Fibroblast of upper back skin (primary cell): Measurements from ENCODE around the gene STUM.
A peak's percentile ranks its signal among the peaks of the same experiment; 100 is the strongest.
"Not testable (repeated sequence)": the region's sequence is repeated elsewhere in the genome, so short reads cannot be mapped to it uniquely, and the experiment has no call there.

Experiments used
- DNase-seq: peaks from one replicate; pipeline ENCODE4 v3.0.0-alpha.2; 2013

The STUM gene

DNA sequence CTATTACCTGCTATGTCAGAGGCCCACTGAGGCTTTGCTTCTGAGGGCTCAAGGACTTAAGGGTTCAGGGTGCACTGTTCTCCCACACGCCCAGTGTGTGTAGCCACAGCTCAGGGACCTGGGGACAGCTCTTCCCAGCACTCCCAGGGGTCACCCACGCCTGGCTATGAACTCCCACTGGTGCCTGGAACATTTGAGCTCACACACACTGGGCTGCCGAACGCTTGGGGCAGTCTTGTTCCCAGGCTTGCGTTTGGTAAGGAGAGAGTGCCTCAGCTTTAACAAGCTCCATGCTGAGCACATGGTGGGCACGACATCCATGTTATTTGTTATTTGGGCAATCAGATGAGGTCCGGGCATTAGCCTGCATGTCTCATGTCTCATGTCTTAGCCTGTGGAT is 37.6 kb downstream of the STUM start:
- no peak for DNase-seq

DNA sequence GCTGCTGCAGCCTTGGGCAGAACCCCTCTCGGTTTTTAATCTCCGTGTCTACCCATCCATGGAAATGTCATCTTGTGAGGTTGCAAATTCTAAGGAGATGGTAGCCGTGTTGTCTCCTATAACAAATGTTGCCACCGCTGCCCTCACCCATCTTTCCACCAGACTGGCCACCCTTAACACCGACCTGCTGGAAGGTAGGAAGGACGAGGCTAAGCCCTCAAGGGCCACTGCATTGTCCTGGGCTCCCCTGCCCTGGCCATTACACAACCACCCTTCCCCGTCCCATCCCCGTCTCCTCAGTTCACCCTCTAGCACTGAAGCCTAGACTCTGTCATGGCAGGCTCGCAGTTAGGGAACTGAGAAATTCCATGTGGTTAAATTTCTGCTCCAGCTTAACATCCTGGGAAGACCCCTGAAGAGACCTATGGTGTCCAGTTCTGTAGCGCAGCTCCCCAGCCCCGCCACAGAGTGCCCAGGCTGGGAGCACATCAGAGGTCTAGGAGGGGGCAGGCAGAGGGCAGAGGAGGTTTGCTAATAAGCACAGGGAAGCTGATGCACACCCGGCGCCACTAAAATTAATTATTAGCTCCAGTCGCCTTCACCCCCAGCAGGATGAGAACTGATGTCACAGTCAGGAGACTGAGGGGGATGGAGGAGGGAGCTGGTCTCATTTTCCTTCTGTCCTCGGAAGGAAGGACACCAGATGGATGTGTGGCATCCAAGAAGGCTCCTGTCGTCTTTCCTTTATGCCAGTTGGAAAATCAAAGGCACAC is 38.3 kb downstream of the STUM start:
- DNase-seq = no peak

DNA sequence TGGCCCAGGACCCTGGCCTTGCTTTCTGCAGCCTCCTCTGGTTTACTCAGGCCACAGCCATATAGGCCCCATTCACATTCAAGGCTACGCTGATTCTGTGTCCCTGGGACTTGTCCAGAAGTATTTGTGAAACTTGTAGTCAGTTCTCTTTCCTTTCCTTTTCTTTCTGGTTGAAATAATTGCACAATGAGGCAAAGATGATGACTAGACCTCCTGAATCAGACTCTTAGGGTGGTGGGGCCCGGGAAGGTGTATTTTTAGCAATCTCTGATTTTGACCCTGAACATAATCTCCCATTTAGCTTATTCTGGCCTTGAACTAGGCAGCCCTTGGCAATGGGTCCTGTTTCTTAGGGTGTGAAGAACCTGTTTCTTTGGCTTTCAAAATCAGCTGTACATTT is 39.9 kb downstream of the STUM start:
- DNase-seq = no peak

DNA sequence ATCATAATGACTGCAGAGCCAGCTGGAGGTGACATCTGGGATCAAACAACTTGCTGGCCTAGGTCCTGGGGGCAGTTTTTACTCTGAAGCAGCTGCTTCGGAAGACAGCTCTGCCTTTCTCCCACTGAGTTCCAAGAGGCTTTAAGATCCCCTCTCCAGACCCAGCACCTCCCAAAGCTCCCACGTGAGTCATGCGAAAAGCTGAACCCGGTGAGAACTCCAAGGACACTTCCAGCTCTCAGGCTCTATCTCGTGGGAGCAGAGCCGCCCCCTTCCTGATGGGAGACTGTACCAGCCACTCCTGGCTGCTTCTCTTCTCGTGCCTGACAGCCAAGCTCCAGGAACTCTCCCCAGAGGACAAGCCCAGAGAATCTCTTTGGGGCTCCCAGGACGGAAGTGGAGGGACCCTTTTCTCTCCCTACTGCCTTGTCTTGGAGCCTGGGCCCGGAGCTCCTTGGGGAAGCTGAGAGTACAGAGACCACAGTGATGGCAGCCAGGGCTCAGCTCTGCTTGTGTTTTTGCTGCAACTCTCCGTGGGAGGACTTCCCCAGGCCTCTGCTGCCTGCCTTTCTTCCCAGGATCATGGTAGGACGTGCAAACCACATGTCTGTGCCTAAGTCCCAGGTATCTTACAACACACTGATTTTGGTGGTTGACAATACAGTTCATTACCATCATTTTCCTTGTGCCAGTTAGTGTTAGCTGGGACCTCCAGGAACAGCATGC is 40.6 kb downstream of the STUM start:
- no peak for DNase-seq

DNA sequence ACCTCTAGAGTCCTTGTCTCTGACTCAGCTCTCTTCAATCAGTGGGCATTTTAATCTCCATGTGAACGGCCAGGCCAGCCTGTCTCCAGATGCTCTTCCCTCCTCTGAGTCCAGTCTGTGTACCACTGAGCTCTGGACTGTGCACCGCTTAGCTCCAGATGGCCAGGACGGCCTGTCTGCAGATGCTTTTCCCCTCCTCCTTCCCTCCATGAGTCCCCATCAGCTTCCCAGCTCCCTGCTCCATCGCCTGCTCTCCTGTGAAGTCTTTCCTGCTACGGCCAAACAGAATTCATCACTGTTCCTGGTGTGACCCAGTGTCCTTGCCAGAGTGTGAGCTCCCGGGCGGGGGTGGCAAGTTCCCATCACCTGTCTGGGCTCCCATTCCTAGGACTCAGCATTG is 42.0 kb downstream of the STUM start:
- DNase-seq = no peak

DNA sequence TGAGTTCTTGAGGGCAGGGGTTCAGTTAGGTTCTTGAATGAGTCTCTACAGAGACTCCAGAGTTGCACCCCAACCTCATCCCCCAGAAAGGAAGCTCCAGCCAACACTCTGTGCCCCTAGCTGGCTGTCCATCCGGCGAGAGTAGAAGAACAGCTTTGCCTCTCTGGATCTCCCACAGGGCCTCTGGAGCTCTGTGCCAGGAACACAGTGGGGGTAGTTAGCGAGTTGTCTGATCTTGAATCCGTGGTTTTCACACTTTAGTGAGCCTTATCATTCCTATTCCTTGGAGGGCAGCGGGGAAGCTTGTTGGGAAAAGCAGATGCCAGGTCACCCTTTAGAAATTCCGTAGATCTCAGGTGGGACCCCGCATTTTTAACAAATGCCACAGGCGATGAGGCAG is 45.0 kb downstream of the STUM start:
- DNase-seq = no peak

DNA sequence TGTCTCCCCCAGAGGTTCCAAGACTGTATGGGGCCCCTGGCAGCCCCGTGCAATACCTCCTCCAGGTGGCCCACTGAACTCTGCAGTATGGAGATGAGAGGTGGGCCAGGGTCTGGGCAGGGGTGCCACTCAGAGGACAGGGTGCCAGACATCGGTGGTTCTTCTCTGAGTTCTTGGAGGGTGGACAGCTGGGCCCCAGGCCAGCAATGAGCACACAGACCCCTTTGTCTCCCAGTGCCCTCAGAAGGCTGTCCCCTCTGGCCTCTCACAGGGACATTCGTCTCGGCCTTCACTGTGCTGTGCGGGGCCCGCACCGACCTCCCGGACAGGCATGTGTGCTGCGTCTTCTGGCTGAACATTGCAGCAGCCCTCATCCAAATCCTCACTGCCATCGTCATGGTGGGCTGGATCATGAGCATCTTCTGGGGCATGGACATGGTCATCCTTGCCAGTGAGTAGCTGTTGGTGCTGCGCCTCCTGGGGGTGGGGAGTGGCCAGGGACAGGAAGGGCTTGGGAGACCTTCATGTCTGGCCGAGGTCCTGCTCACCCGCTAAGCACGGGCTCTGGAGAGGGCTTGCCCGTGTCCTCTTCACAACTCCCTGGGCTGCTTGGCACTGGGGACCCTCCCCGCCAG is 48.1 kb downstream of the STUM start:
- DNase-seq = no peak

DNA sequence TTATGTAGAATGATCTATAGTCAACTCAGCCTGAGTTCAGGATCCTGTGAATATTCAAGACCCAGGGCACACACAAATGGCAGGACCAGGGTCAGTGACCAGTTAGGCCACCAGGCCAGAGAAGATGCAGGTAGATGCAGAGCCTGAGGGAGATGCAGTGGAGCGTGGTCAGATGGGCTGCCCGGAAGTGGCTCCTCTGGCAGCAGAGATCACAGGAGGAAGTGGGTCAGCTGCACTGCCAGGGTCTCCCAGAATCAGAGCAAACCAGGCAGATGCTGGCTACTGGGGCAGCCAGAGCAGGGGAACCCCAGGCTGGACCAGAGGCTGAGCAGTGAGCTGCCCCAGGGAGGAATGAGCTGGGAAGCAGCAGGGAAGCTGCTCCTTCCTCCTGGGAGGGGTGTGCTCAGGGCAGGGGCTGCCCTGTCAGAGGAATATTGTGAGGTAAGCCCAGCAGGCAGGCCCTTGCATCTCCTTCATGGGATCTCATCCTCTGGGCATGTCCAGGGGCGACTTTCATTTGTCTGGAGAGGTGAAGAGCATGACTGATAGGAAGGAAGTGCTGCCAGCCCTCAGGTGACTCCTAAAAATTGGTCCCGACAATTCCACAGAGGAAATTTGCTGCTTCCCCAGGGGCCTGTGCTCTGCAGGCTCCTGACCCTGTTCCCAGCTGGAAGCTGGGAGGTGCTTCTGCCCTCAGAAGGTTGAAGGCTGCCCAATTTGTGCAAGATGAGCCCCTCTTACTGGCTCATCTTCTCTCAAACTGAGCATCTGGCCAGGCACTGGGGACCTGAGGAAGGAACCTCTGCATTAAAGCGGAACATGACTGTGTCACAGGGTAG is 49.3 kb downstream of the STUM start:
- no peak for DNase-seq

DNA sequence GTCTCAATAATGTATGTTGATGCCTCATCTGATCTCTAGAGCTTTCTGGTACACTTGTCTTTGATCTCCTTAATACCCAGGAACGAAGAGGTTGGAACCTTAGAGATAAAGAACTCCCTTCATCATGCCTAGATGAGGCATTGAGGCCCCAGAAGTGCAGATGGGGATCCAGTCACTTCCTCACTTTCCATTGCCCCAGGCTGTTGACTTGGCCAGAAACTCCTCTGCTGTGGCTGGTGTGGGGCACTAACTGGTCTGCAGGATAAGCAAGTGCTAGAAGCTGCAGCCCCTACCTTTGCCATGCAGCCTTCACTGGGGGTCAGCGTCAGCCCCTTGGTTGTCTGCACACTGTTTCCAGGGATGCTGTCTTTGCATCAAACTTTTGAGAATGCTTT is 49.9 kb downstream of the STUM start:
- no peak for DNase-seq

DNA sequence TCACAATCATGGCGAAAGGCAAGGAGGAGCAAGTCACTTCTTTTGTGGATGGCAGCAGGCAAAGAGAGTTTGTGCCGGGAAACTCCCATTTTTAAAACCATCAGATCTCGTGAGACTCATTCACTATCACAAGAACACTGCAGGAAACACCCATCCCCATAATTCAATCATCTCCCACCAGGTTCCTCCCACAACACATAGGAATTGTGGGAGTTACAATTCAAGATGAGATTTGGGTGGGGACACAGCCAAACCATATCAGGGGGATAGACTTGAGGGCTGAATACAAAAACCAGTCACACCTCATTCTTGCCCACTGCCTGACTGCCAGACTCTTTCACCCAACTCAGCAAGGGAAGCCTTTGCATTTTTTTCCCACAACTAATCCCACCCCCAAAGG is 50.4 kb downstream of the STUM start:
- DNase-seq = not testable (repeated sequence)

DNA sequence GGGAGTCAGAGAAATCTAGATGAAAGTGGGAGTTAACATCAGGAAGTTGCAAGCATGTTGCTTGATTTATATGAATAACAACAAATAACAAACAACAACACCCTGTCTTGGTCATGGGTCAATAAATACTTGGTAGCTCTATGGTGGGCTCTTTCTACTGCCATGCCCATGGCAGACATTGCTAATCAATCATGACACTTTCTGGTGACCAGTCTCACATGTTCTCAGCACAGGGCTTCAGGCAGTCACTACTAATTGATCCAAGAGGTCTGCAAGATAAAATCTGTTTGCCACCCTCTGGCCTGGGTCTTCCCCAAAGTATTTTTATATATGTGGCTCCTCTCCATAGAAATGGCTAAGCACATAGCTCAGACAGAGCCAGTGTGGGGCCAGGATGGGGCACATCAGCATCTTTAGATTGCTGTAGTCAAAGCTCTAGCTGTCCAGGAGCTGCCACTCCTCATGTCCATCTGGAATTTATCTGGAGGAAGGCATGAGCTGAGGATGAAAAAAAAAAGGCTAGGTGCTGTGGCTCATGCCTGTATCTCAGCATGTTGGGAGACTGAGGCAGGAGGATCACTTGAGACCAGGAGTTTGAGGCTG is 51.2 kb downstream of the STUM start:
- no peak for DNase-seq

DNA sequence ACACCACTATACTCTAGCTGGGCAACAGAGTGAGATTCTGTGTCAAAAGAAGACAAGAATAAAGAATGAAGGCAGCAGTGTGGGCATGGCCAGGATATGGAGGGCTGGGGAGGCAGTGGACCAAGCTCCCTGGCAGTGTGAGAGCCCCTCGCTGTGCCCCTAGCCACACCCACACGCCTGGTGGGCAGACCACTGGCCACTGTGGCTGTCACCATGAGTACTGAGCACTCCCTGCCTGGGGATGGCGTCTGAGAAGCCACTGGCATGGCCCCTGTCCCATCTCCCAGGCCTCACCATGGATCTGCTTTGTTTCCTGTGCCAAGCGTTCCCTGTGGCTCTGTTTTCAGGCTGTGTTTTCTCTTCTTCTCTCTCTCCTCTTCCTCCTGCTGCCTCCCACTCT is 51.7 kb downstream of the STUM start:
- DNase-seq = no peak

DNA sequence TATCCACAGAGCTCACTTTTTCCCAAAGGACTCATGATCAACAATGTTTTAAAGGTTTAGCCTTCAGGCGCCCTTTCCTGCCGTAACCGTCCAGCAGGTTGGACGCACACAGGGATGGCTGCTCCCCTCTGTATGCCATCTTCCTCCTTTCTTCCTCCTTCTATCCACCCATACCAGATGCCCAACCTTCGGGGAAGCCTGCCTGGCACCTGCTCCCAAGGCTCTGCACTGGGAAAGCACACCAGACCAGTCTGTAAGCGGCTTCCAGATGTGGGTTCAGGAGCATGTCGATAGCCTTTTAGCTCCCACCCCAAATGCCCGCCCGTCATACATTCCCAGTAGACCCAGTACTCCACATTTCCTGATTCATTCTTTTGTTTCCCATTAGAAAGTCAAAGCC is 52.9 kb downstream of the STUM start:
- DNase-seq = no peak

DNA sequence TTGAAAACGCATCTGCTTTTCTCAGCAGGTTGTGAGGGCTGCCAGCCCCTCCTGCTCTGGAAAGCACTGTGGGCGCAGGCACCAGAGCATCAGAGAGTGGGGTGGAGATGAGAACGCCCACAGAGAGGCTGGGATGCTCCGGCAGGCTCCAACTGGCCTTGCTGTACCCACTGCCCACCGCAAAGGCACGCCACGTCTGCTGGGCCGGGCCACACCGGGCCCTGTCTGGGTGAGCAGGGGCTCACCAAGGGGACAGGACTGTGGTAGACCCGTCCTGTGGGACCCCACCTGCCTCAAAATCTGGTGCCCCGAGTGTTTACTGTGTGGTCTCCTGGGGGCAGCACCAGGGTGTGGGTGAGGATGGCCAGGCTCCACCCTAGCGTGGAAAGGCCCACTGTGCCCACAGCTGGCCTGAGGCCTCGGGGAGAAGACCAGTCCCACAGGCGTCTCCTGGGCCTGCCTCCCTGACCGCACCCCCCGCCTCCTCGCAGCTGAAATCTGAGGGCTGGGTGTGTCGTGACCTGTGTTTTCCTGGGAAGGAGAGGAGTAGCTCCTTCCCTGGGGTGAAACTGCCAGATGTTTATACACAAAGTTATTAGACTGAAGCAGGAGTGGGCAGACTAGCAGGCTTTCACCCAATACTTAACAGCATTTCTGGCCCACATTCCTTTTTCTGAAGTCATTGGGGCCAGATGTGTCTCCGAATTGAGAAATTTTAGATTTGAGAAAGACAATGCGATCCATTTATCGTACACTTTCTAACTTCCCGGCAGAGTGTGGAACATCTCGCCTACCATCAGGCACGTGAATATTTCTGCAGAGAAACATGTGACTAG is 53.8 kb downstream of the STUM start:
- DNase-seq = peak; percentile 76

DNA sequence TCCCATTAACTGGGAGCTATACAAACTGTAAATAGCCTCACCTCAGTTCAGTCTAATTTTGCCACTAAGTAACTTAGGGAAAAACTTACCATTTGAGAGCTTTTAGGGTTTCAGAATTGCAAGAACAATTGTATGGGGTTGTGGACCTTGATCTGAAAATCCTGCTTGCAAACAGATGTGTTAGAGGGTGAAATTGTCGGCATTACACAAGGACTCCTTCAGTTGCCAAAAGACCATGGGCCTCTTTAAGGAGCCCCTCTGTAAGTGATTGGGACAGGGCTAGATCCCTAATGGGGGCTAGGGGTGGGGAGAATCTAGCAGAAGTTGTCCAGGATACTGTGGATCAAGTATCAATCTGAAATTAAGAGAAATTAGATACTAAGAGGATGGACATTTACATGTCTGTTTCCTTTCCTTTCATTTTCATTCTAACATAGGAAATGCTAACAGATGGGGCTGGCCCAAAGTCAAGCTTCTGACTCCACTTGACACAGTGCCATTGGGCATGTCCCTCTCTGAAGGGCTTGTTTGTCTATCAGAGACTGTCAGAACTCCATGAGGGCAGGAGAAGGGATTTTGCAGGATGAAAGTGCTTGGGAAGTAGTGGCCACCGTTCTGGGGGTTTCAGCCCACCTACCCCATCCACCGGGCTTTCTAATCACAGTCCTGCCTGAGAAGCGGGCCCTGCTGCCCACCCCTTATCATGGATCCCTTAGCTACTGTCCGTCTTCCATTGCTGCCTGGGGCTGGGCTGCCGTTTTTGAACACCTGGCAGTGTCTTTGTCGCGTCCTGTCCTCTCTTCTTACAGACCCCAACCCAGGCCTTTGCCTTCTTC is 54.7 kb downstream of the STUM start:
- DNase-seq = peak; percentile 67

DNA sequence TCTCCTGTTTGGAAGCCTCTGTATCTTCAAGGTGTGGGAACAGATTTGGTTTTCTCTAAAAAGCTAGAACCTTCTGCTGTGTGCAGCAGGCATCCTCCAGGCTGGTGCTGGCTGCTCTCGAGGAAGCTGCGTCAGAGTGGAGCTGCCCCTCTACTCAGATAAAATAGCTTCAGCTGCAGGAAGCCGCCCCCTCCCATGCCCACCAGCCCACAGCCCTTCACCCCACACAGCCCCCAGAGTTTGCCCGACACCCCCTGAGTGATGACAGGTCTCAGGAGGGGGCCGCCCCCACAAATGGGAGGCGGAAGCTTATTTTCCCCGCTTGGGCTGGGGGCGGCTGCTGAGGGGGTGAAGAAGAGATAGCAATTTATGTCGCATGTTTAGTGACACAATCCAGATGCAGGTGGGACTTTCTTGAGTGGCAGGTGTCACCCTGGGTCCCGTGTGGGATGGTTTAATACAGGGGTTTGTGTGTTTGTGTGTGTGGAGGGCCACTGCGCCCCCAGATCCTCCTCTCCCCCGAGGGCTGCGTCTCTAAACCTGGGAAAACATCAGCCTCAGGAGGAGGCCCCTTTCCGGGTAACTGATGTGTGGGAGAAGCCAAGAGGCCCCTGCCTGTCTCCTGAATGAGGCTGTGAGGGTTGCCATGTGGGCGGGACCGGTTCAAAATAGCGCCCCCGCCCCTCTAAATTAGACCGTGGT is 55.4 kb downstream of the STUM start:
- DNase-seq = no peak

DNA sequence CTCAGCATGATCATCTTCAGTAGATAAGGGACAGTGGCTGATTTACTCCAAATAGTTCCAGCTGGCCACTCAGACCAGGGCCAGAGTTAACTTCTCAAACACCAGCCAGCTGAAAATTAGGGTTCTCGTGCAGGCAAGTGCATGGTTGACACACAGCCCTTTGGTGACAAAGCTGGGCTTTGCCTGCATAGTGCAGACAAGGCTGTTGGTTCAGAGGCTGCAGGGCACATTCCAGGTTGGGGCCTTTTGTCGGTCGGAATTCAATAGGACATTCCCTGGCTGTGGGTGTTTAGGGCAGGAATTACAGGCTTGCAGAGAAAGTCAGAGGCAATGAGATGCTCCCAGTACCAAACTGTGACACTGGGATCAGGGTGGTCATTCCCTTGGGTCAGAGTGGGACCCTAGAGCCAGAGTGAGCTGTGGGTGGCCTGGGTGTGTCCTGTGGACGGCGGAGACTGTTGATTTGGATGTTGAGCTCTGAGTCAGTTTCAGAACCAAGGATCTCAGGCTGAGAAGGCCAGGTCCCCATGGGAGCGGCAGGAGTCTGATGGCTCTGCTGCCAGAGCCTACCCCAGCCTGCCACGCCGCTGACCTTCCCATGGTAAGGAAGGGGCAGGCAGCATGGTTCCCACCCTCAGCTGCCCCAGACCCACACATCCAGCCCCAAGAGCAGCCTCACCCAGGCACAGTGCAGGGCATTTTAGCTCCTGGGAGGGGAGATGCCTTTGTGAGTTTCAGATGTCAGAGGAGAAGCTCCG is 56.2 kb downstream of the STUM start:
- DNase-seq = no peak

DNA sequence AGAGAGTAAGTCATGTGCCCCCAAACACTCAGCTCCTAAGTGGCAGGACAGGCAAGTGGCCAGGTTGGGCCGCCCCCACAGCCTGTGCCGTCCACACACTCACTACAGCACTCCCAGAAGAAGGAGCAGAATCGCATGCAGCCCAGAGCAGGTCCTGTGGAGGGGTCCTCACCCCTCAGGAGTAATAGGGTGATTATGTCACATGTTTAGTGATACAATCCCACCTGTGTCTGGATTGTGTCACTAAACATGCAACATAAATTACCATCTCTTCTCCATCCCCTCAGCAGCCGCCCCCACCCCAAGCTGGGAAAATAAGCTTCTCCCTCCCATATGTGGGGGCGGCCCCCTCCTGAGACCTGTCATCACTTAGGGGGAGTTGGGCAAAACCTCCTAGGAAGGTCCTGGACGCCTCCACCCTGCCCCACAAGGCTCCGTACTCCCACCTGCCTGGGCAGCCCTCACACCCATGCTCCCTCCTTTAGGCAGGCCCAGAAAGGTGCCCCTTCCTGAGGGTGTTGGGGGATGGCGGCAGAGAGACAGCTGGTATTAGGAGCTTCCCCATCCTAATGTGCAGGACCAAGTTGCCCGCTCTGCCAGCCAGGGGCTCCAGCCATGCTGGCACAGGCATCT is 56.9 kb downstream of the STUM start:
- no peak for DNase-seq
